HepG2 (cell line): Measurements from ENCODE around the gene RGS19. TPM values are rescaled to one million over a fixed set of nuclear protein-coding genes. Genes with fewer than 3 reads are reported as not detected.
A peak's percentile ranks its signal among the peaks of the same experiment; 100 is the strongest.

Source experiments
- AHR ChIP-seq: IDR thresholded peaks from 2 replicates; pipeline ENCODE4 v1.6.1; 2018; ENCODE audit warnings: missing genetic modification reagents, missing compliant biosample characterization
- ELF4 ChIP-seq: sonication (generic); formaldehyde crosslinking; IDR thresholded peaks from 2 replicates; pipeline ENCODE4 v1.5.0; 2020; ENCODE audit warnings: missing genetic modification reagents, mild to moderate bottlenecking, moderate library complexity, borderline replicate concordance
- FOSL2 ChIP-seq: sonication (generic); formaldehyde crosslinking; IDR thresholded peaks from 2 replicates; pipeline ENCODE4 v1.4.0; 2020; ENCODE audit warnings: missing genetic modification reagents
- FOXP1 ChIP-seq, 2 experiments: fragments of 450-650 bp in 1 of 2; IDR thresholded peaks; 2 replicates each; pipeline ENCODE4 v1.6.1; 2017 to 2018; ENCODE audit warnings: antibody characterized with exemption in 1 of 2
- GATAD1 ChIP-seq: IDR thresholded peaks from 2 replicates; pipeline ENCODE4 v1.6.1; 2016; ENCODE audit warnings: missing genetic modification reagents, missing compliant biosample characterization
- HNF4A ChIP-seq: sonication (generic); formaldehyde crosslinking; IDR thresholded peaks from 2 replicates; pipeline ENCODE4 v1.4.0; 2020; ENCODE audit warnings: missing genetic modification reagents
- NBN ChIP-seq: fragments of 450-650 bp; conservative IDR thresholded peaks from 2 replicates; pipeline ENCODE4 v1.6.1; 2017
- NR1H2 ChIP-seq: sonication (generic); formaldehyde crosslinking; IDR thresholded peaks from 2 replicates; pipeline ENCODE4 v1.8.1; 2022; ENCODE audit warnings: low read depth, missing genetic modification reagents, borderline replicate concordance
- PAXIP1 ChIP-seq: sonication (generic); formaldehyde crosslinking; conservative IDR thresholded peaks from 2 replicates; pipeline ENCODE4 v1.4.0; 2020; ENCODE audit warnings: mild to moderate bottlenecking, missing genetic modification reagents, moderate library complexity
- POLR2A ChIP-seq, 2 experiments: IDR thresholded peaks; 2 replicates each; pipeline ENCODE4 v1.6.1; 2011; ENCODE audit warnings: low read depth in 2 of 2, low read length in 2 of 2, mild to moderate bottlenecking in 1 of 2, moderate library complexity in 1 of 2; ENCODE audit not compliant: insufficient read depth in 1 of 2
- SALL2 ChIP-seq: sonication (generic); formaldehyde crosslinking; IDR thresholded peaks from 2 replicates; pipeline ENCODE4 v1.8.1; 2023; ENCODE audit warnings: mild to moderate bottlenecking, missing genetic modification reagents, inconsistent platforms
- SMARCE1 ChIP-seq: fragments of 450-650 bp; IDR thresholded peaks from 2 replicates; pipeline ENCODE4 v1.6.1; 2017; ENCODE audit warnings: borderline replicate concordance
- TEAD3 ChIP-seq: optimal IDR thresholded peaks from 2 replicates; pipeline ENCODE3; 2016; ENCODE audit warnings: borderline replicate concordance
- XRCC5 ChIP-seq: fragments of 200-400 bp; formaldehyde crosslinking; optimal IDR thresholded peaks from 2 replicates; pipeline ENCODE3; 2017; ENCODE audit warnings: mild to moderate bottlenecking, low read length
- ZBTB38 ChIP-seq: sonication (generic); formaldehyde crosslinking; IDR thresholded peaks from 2 replicates; pipeline ENCODE4 v1.5.1; 2020; ENCODE audit warnings: mild to moderate bottlenecking, missing genetic modification reagents
- ZNF143 ChIP-seq: sonication (generic); formaldehyde crosslinking; IDR thresholded peaks from 2 replicates; pipeline ENCODE4 v1.4.0; 2020; ENCODE audit warnings: missing genetic modification reagents
- ZNF180 ChIP-seq: sonication (generic); formaldehyde crosslinking; IDR thresholded peaks from 2 replicates; pipeline ENCODE4 v1.4.0; 2020; ENCODE audit warnings: low read depth, missing genetic modification reagents, borderline replicate concordance
- ZNF350 ChIP-seq: sonication (generic); formaldehyde crosslinking; IDR thresholded peaks from 2 replicates; pipeline ENCODE4 v1.4.0; 2020; ENCODE audit warnings: mild to moderate bottlenecking, low read depth, missing genetic modification reagents, borderline replicate concordance
- ZNF720 ChIP-seq: sonication (generic); formaldehyde crosslinking; IDR thresholded peaks from 2 replicates; pipeline ENCODE4 v1.4.0; 2020; ENCODE audit warnings: missing genetic modification reagents
- ZNF775 ChIP-seq: sonication (generic); formaldehyde crosslinking; IDR thresholded peaks from 2 replicates; pipeline ENCODE4 v1.4.0; 2020; ENCODE audit warnings: missing genetic modification reagents, mild to moderate bottlenecking, moderate library complexity, borderline replicate concordance
- polyA plus RNA-seq, 8 experiments: library from polyadenylated mRNA; depleted of rRNA in 3 of 8; stranded (reverse) in 7 of 8; unstranded in 1 of 8; fragments of >200 nt; fragmentation: Illumina TruSeq in 4 of 8; extraction: Trizol in 4 of 8; gene quantifications; 2 replicates each; pipeline versions ENCODE4 v1.2.1 to v1.2.3, GENCODE V29; 2011 to 2016; ENCODE audit warnings: low read depth in 4 of 8, missing spikeins in 1 of 8, mixed read lengths in 1 of 8; ENCODE audit not compliant: insufficient read depth in 1 of 8
- total RNA-seq, 5 experiments: library from RNA; depleted of rRNA; stranded (reverse); fragments of >200 nt; fragmentation: Illumina TruSeq; extraction: Trizol; gene quantifications; 2 replicates each; pipeline ENCODE4 v1.2.3, GENCODE V29; 2016; ENCODE audit warnings: low read depth in 1 of 5
- TF ChIP-seq, protein P1 (sequence below): sonication (generic); formaldehyde crosslinking; IDR thresholded peaks from 2 replicates; pipeline ENCODE4 v1.8.1; 2022; ENCODE audit warnings: mild to moderate bottlenecking, missing genetic modification reagents
- TF ChIP-seq, protein P2 (sequence below): sonication (generic); formaldehyde crosslinking; IDR thresholded peaks from 2 replicates; pipeline ENCODE4 v1.4.0; 2020; ENCODE audit warnings: mild to moderate bottlenecking, low read depth, missing genetic modification reagents
- TF ChIP-seq, protein P3 (sequence below): sonication (generic); formaldehyde crosslinking; IDR thresholded peaks from 2 replicates; pipeline ENCODE4 v1.5.1; 2020; ENCODE audit warnings: missing genetic modification reagents, mild to moderate bottlenecking, borderline replicate concordance

RGS19 gene
- total and polyA plus RNA-seq, 2 of the 13 experiments (the other 11 are each of a cell fraction or from before 2014, with no cell fraction given) = 10.7 to 11.9 TPM

- peak; percentile 70 for TF ChIP-seq ZNF143 (CRISPR knock-in tag)
- no peak for TF ChIP-seq NBN
- TF ChIP-seq TEAD3 (CRISPR knock-in tag) = peak; percentile 46
- peak; percentile 99 for TF ChIP-seq SALL2
- TF ChIP-seq FOXP1 (IDR thresholded peaks at IDR 0.05) = no peak
- TF ChIP-seq FOXP1 (CRISPR knock-in tag; IDR thresholded peaks at IDR 0.05) = 0 out of 2 replicates have a peak, but pooled peaks have one; percentile 8
- peak; percentile 83 for TF ChIP-seq GATAD1
- TF ChIP-seq XRCC5 = peak; percentile 91
- no peak for TF ChIP-seq POLR2A (IDR thresholded peaks at IDR 0.05; ENCODE audit: insufficient read depth in 1 of 2, low read depth in 2 of 2, low read length in 2 of 2)
- TF ChIP-seq, protein P1, sequence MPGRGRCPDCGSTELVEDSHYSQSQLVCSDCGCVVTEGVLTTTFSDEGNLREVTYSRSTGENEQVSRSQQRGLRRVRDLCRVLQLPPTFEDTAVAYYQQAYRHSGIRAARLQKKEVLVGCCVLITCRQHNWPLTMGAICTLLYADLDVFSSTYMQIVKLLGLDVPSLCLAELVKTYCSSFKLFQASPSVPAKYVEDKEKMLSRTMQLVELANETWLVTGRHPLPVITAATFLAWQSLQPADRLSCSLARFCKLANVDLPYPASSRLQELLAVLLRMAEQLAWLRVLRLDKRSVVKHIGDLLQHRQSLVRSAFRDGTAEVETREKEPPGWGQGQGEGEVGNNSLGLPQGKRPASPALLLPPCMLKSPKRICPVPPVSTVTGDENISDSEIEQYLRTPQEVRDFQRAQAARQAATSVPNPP (CRISPR knock-in tag) = no peak
- peak; percentile 31 for TF ChIP-seq PAXIP1 (CRISPR knock-in tag)
- TF ChIP-seq ZBTB38 = no peak
- 0 out of 2 replicates have a peak, but pooled peaks have one; percentile 36 for TF ChIP-seq SMARCE1
- TF ChIP-seq ZNF350 (CRISPR knock-in tag) = peak; percentile 68
- no peak for TF ChIP-seq ELF4 (CRISPR knock-in tag)
- TF ChIP-seq, protein P2, sequence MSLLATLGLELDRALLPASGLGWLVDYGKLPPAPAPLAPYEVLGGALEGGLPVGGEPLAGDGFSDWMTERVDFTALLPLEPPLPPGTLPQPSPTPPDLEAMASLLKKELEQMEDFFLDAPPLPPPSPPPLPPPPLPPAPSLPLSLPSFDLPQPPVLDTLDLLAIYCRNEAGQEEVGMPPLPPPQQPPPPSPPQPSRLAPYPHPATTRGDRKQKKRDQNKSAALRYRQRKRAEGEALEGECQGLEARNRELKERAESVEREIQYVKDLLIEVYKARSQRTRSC (CRISPR knock-in tag) = 0 out of 2 replicates have a peak, but pooled peaks have one; percentile 87
- no peak for TF ChIP-seq ZNF775 (CRISPR knock-in tag)
- TF ChIP-seq, protein P3, sequence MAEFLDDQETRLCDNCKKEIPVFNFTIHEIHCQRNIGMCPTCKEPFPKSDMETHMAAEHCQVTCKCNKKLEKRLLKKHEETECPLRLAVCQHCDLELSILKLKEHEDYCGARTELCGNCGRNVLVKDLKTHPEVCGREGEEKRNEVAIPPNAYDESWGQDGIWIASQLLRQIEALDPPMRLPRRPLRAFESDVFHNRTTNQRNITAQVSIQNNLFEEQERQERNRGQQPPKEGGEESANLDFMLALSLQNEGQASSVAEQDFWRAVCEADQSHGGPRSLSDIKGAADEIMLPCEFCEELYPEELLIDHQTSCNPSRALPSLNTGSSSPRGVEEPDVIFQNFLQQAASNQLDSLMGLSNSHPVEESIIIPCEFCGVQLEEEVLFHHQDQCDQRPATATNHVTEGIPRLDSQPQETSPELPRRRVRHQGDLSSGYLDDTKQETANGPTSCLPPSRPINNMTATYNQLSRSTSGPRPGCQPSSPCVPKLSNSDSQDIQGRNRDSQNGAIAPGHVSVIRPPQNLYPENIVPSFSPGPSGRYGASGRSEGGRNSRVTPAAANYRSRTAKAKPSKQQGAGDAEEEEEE (CRISPR knock-in tag) = 0 out of 2 replicates have a peak, but pooled peaks have one; percentile 38
- TF ChIP-seq ZNF720 = no peak
- peak; percentile 55; the same call in 1 of the 2 replicates for TF ChIP-seq HNF4A (CRISPR knock-in tag)
- TF ChIP-seq ZNF180 = peak; percentile 78; the same call in 1 of the 2 replicates
- peak; percentile 4; the same call in 1 of the 2 replicates for TF ChIP-seq AHR (CRISPR knock-in tag)
- peak; percentile 75 for TF ChIP-seq FOSL2 (CRISPR knock-in tag)
- 0 out of 2 replicates have a peak, but pooled peaks have one; percentile 24 for TF ChIP-seq NR1H2
Observed at GRCh38 chr20:64057628-64058498, 21.5 kb downstream of the RGS19 start (continued).
